Measurements from ENCODE around the gene STIM1.

DNA sequence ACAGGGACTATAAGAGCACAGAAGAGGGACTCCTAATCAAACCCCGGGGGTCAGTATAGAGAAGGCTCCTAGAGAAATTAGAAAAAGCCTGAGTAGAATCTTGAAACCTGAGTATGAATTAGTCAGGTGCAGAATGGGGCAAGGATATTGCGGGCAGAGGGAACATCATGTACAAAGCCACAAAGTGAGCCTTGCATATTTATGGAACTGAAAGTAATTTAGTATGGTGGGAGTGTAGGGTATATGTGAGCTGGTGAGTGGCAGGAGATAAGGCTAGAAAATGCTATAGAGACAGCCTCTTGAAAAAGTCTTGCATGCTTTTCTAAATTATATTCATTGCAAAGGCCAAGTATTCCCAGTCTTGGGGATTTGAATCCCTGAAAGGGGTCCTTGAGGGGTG, 93.7 kb downstream of the STIM1 start:
- TF ChIP-seq CTCF (IDR thresholded peaks at IDR 0.05) (no peak), POLR2A (IDR thresholded peaks at IDR 0.05) (no peak), POLR2AphosphoS5 (IDR thresholded peaks at IDR 0.05) (no peak), EP300 (IDR thresholded peaks at IDR 0.05) (no peak)

Data from sigmoid colon (tissue), 4 donors.